AG09319 (cell line): Measurements from ENCODE around the gene SEC62.

Source experiments
- DNase-seq: peaks from one replicate; pipeline ENCODE4 v3.0.0-alpha.2; 2010; ENCODE audit warnings: low read depth; ENCODE audit errors: extremely low read depth
- TF ChIP-seq, protein P1 (sequence below): IDR thresholded peaks from 2 replicates; pipeline ENCODE4 v1.5.1; 2011; ENCODE audit warnings: low read depth, mild to moderate bottlenecking, inconsistent platforms, low read length, moderate library complexity

SEC62 gene

GRCh38 chr3:170021083-170021482, 54.5 kb downstream of the SEC62 start:
- TF ChIP-seq, protein P1, sequence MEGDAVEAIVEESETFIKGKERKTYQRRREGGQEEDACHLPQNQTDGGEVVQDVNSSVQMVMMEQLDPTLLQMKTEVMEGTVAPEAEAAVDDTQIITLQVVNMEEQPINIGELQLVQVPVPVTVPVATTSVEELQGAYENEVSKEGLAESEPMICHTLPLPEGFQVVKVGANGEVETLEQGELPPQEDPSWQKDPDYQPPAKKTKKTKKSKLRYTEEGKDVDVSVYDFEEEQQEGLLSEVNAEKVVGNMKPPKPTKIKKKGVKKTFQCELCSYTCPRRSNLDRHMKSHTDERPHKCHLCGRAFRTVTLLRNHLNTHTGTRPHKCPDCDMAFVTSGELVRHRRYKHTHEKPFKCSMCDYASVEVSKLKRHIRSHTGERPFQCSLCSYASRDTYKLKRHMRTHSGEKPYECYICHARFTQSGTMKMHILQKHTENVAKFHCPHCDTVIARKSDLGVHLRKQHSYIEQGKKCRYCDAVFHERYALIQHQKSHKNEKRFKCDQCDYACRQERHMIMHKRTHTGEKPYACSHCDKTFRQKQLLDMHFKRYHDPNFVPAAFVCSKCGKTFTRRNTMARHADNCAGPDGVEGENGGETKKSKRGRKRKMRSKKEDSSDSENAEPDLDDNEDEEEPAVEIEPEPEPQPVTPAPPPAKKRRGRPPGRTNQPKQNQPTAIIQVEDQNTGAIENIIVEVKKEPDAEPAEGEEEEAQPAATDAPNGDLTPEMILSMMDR: no peak; the same call in 1 of the 2 replicates
- no peak for DNase-seq

DNA sequence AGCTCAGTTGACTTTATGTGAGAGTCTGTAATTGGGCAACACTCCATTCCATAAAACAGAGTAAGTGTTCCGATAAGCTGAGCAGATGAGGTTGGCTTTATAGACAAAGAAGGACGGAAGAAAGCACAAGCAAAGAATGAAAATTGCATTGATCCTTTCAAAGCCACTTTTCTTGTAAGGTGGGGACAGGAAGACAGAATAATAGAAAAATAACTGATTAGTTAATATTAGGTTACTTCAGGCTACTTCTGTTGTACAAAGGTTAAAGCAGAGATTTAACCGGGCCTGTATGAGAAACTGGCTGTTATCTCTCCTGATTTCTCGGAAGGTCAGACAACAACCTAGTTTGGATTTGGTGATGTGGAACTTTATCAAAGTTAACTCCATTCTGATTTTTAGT, 55.7 kb downstream of the SEC62 start:
- no peak for DNase-seq
- TF ChIP-seq, protein P1: no peak

GRCh38 chr3:170023165-170023564, 56.6 kb downstream of the SEC62 start:
- TF ChIP-seq, protein P1: no peak
- DNase-seq: no peak

- DNase-seq: no peak
- TF ChIP-seq, protein P1: no peak
Observed at GRCh38 chr3:170024581-170024980, 58.0 kb downstream of the SEC62 start.

- TF ChIP-seq, protein P1: no peak
- no peak for DNase-seq
Observed at GRCh38 chr3:170027233-170028102, 60.9 kb downstream of the SEC62 start.

DNA sequence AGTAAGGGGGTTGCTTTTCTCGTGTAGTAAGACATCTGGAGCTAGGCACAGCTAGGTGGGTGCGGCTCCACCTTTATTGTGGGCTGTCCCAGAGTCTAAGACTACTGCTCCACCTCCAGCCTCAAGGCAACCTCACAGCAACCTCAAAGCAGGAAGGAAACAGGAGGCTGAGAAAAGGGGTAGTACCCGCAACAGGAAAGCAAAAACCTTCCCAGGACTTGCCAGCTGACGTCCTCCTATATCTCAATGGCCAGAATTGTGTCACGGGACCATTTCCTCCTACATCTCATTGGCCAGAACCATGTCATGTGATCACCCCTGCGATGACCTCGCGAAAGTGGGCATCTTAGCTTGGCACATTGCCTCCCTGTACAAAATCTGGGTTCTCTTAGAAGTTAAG, 66.9 kb downstream of the SEC62 start:
- TF ChIP-seq, protein P1: no peak
- DNase-seq: no peak
